ENCODE results near the gene GMIP.

Gene GMIP

GRCh38 chr19:19595171-19595701 lies 48.2 kb downstream of the GMIP start:
- no peaks in the 10 kb centered on the region for H3K36me3 ChIP-seq (ENCODE audit: insufficient read depth, low read length)
- H3K4me1 ChIP-seq (ENCODE audit: insufficient read depth, low read length): peaks cover 19% of the 10 kb centered on the region
- no peaks in the 10 kb centered on the region for H3K9me3 ChIP-seq (ENCODE audit: control insufficient read depth, insufficient read depth, low read length)
- no peak overlapping the region for H3K9ac ChIP-seq (ENCODE audit: low read depth, low read length)

- Histone ChIP-seq H3K36me3 (ENCODE audit: insufficient read depth, low read length) (no peaks in the 10 kb centered on the region), H3K9ac (ENCODE audit: low read depth, low read length) (no peak overlapping the region), H3K4me1 (ENCODE audit: insufficient read depth, low read length) (peaks cover 19% of the 10 kb centered on the region), H3K9me3 (ENCODE audit: control insufficient read depth, insufficient read depth, low read length) (no peaks in the 10 kb centered on the region)
Observed at GRCh38 chr19:19594381-19594780, 49.1 kb downstream of the GMIP start.

GRCh38 chr19:19592690-19593089 lies 50.8 kb downstream of the GMIP start:
- H3K9me3 ChIP-seq (ENCODE audit: control insufficient read depth, insufficient read depth, low read length): no peaks in the 10 kb centered on the region
- H3K9ac ChIP-seq (ENCODE audit: low read depth, low read length): no peak overlapping the region
- H3K4me1 ChIP-seq (ENCODE audit: insufficient read depth, low read length): peaks cover 19% of the 10 kb centered on the region
- H3K36me3 ChIP-seq (ENCODE audit: insufficient read depth, low read length): no peaks in the 10 kb centered on the region

GRCh38 chr19:19591133-19591825 lies 52.2 kb downstream of the GMIP start:
- peaks cover 19% of the 10 kb centered on the region for H3K4me1 ChIP-seq (ENCODE audit: insufficient read depth, low read length)
- no peaks in the 10 kb centered on the region for H3K36me3 ChIP-seq (ENCODE audit: insufficient read depth, low read length)
- no peaks in the 10 kb centered on the region for H3K9me3 ChIP-seq (ENCODE audit: control insufficient read depth, insufficient read depth, low read length)
- H3K9ac ChIP-seq (ENCODE audit: low read depth, low read length): peak overlapping the region; percentile 1; the same call in 1 of the 2 replicates

GRCh38 chr19:19588546-19588945 lies 54.9 kb downstream of the GMIP start:
- Histone ChIP-seq H3K4me1 (ENCODE audit: insufficient read depth, low read length) (peaks cover 19% of the 10 kb centered on the region), H3K9ac (ENCODE audit: low read depth, low read length) (no peak overlapping the region), H3K9me3 (ENCODE audit: control insufficient read depth, insufficient read depth, low read length) (no peaks in the 10 kb centered on the region)

GRCh38 chr19:19587771-19588170 lies 55.7 kb downstream of the GMIP start:
- Histone ChIP-seq H3K9ac (ENCODE audit: low read depth, low read length) (no peak overlapping the region), H3K36me3 (ENCODE audit: insufficient read depth, low read length) (no peaks in the 10 kb centered on the region), H3K4me1 (ENCODE audit: insufficient read depth, low read length) (peaks cover 19% of the 10 kb centered on the region), H3K9me3 (ENCODE audit: control insufficient read depth, insufficient read depth, low read length) (no peaks in the 10 kb centered on the region)

More at GRCh38 chr19:19588546-19588945, 54.9 kb downstream of the GMIP start:
- no peaks in the 10 kb centered on the region for H3K36me3 ChIP-seq (ENCODE audit: insufficient read depth, low read length)

GRCh38 chr19:19584356-19584755 lies 59.1 kb downstream of the GMIP start:
- Histone ChIP-seq H3K9ac (ENCODE audit: low read depth, low read length) (no peak overlapping the region), H3K9me3 (ENCODE audit: control insufficient read depth, insufficient read depth, low read length) (no peaks in the 10 kb centered on the region), H3K36me3 (ENCODE audit: insufficient read depth, low read length) (no peaks in the 10 kb centered on the region), H3K4me1 (ENCODE audit: insufficient read depth, low read length) (no peaks in the 10 kb centered on the region)

GRCh38 chr19:19582471-19582870 lies 61.0 kb downstream of the GMIP start:
- no peak overlapping the region for H3K9ac ChIP-seq (ENCODE audit: low read depth, low read length)
- H3K9me3 ChIP-seq (ENCODE audit: control insufficient read depth, insufficient read depth, low read length): no peaks in the 10 kb centered on the region
- H3K4me1 ChIP-seq (ENCODE audit: insufficient read depth, low read length): no peaks in the 10 kb centered on the region
- no peaks in the 10 kb centered on the region for H3K36me3 ChIP-seq (ENCODE audit: insufficient read depth, low read length)

- Histone ChIP-seq H3K9ac (ENCODE audit: low read depth, low read length) (no peak overlapping the region), H3K36me3 (ENCODE audit: insufficient read depth, low read length) (no peaks in the 10 kb centered on the region), H3K9me3 (ENCODE audit: control insufficient read depth, insufficient read depth, low read length) (no peaks in the 10 kb centered on the region), H3K4me1 (ENCODE audit: insufficient read depth, low read length) (no peaks in the 10 kb centered on the region)
Observed at GRCh38 chr19:19581391-19581790, 62.1 kb downstream of the GMIP start.

- Histone ChIP-seq H3K9me3 (ENCODE audit: control insufficient read depth, insufficient read depth, low read length) (no peaks in the 10 kb centered on the region), H3K36me3 (ENCODE audit: insufficient read depth, low read length) (no peaks in the 10 kb centered on the region), H3K9ac (ENCODE audit: low read depth, low read length) (no peak overlapping the region), H3K4me1 (ENCODE audit: insufficient read depth, low read length) (peaks cover 4% of the 10 kb centered on the region)
Observed at GRCh38 chr19:19580418-19580817, 63.0 kb downstream of the GMIP start.

- Histone ChIP-seq H3K9me3 (ENCODE audit: control insufficient read depth, insufficient read depth, low read length) (no peaks in the 10 kb centered on the region), H3K4me1 (ENCODE audit: insufficient read depth, low read length) (peaks cover 4% of the 10 kb centered on the region), H3K9ac (ENCODE audit: low read depth, low read length) (no peak overlapping the region), H3K36me3 (ENCODE audit: insufficient read depth, low read length) (no peaks in the 10 kb centered on the region)
Observed at GRCh38 chr19:19579533-19580361, 63.7 kb downstream of the GMIP start.

All from ES-I3 (cell line).